GM18951 (cell line): ENCODE data around the gene ZNF74.
"Not testable (repeated sequence)": the region's sequence is repeated elsewhere in the genome, so short reads cannot be mapped to it uniquely, and the experiment has no call there.

Experiments used
- POLR2A ChIP-seq: IDR thresholded peaks from 4 replicates; pipeline ENCODE4 v1.6.1; 2011; ENCODE audit warnings: mild to moderate bottlenecking; ENCODE audit not compliant: insufficient read length, insufficient read depth; ENCODE audit errors: extremely low read depth
- in situ Hi-C: fragments of 300-500 bp; cut with MboI; formaldehyde crosslinking; loops from one replicate; pipeline ENCODE4 v1.12.0; 2022; ENCODE audit warnings: low sequenced_read_pairs, mixed read lengths, inconsistent platforms; ENCODE audit not compliant: unreplicated experiment

ZNF74 gene

GRCh38 chr22:20448630-20449029 is 54.7 kb downstream of the ZNF74 start:
- in situ Hi-C loops, result no loop called here
- TF ChIP-seq POLR2A, result no peak

- TF ChIP-seq POLR2A, result no peak
- in situ Hi-C loops, result no loop called here
Measured at GRCh38 chr22:20449819-20450550, 56.0 kb downstream of the ZNF74 start.

GRCh38 chr22:20450551-20450906 is 56.6 kb downstream of the ZNF74 start:
- in situ Hi-C loops, result no loop called here
- TF ChIP-seq POLR2A, result no peak

DNA sequence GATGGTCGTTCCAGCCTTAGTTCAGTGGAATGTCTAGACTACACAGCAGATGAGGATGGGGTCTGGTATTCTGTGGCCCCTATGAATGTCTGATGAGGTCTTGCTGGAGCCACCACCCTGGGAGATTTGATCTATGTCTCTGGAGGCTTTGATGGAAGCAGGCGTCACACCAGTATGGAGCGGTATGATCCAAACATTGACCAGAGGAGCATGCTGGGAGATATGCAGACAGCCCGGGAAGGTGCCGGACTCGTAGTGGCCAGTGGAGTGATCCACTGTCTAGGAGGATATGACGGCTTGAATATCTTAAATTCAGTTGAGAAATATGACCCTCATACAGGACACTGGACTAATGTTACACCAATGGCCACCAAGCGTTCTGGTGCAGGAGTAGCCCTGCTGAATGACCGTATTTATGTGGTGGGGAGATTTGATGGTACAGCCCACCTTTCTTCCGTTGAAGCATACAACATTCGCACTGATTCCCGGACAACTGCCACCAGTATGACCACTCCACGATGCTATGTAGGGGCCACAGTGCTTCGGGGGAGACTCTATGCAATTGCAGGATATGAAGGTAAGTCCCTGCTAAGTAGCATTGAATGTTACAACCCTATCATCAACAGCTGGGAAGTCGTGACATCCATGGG is 57.3 kb downstream of the ZNF74 start:
- in situ Hi-C loops, result not testable (repeated sequence)

- TF ChIP-seq POLR2A, result no peak
- in situ Hi-C loops, result no loop called here
Measured at GRCh38 chr22:20451920-20452319, 58.0 kb downstream of the ZNF74 start.

- in situ Hi-C loops, result no loop called here
Measured at GRCh38 chr22:20453222-20453621, 59.3 kb downstream of the ZNF74 start.

DNA sequence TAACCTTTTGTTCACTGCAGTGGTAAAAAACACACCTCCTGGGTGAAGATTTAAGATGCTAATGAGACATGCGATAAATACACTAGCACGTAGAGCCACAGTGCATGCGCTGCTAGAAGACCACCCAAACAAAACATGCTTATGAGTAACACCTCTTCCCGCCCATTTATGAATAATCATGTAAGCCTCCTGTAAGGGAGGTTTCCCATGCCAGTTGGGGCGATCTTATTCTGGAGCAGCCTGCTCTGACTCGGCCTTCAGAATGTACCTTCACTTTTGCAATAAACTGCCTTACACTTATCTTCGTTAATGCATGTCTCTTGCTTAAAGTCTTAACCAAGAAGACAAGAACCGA is 61.7 kb downstream of the ZNF74 start:
- in situ Hi-C loops, result no loop called here
- TF ChIP-seq POLR2A, result no peak

More at GRCh38 chr22:20453222-20453621, 59.3 kb downstream of the ZNF74 start:
- no peak for TF ChIP-seq POLR2A

- in situ Hi-C loops, result no loop called here
- TF ChIP-seq POLR2A, result no peak
Measured at GRCh38 chr22:20456064-20456721, 62.2 kb downstream of the ZNF74 start.

DNA sequence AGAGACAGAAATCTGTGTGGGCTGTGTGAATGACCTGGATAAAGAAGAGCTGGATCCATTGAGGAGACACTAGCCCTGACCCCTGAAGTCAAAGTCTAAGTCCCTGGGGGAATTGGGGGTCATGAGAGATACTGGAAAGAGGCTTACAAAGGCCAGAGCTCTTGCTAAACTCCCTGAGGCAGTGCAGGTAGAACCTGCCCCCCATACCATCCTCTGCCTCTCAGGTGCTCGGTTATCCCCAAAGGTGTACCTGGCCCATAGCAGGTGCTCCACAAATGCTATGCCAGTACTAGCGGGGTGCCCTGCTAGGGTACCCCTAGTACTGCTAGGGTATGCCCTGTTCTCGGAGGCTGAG is 62.7 kb downstream of the ZNF74 start:
- no peak for TF ChIP-seq POLR2A
- in situ Hi-C loops, result no loop called here

GRCh38 chr22:20457506-20458240 is 63.7 kb downstream of the ZNF74 start:
- in situ Hi-C loops, result no loop called here
- no peak for TF ChIP-seq POLR2A
